ENCODE results near the gene SIAH3.

The SIAH3 gene

DNA sequence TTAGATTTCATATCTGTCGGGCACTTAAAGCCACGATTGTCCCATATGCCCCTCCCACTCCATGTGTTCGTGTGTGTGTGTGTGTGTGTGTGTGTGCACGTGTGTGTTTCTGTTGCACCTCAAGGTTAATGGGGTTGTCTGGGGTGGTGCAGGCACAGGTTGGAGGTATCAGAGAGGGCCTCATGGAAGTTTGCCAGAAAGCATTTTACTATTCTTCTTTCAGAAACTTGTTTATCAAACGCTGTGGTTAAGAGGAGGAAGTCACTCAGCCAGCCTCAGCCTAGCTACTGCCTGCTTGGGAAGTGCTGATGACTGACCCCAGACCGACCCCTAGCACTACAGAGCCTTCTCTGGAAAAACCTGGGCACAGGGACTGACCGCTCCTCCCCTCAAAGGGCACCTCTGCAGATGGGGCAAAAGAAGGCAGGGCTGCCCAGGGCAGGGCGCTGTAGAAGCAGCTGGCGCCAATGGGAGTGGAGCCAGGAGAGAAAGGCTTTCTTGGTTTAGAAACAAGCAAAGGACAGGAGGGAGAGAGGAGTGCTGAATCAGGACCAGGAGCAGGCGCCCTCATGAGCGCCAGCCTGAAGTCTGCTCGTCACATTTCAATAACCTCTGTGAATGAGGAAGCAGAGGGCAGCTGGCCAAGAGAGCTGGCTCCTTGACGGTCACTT, 3.9 kb downstream of the SIAH3 start (continued):
- TF ChIP-seq, protein P1, sequence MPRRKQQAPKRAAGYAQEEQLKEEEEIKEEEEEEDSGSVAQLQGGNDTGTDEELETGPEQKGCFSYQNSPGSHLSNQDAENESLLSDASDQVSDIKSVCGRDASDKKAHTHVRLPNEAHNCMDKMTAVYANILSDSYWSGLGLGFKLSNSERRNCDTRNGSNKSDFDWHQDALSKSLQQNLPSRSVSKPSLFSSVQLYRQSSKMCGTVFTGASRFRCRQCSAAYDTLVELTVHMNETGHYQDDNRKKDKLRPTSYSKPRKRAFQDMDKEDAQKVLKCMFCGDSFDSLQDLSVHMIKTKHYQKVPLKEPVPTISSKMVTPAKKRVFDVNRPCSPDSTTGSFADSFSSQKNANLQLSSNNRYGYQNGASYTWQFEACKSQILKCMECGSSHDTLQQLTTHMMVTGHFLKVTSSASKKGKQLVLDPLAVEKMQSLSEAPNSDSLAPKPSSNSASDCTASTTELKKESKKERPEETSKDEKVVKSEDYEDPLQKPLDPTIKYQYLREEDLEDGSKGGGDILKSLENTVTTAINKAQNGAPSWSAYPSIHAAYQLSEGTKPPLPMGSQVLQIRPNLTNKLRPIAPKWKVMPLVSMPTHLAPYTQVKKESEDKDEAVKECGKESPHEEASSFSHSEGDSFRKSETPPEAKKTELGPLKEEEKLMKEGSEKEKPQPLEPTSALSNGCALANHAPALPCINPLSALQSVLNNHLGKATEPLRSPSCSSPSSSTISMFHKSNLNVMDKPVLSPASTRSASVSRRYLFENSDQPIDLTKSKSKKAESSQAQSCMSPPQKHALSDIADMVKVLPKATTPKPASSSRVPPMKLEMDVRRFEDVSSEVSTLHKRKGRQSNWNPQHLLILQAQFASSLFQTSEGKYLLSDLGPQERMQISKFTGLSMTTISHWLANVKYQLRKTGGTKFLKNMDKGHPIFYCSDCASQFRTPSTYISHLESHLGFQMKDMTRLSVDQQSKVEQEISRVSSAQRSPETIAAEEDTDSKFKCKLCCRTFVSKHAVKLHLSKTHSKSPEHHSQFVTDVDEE (CRISPR knock-in tag; IDR thresholded peaks at IDR 0.05): no peak
- TF ChIP-seq ISL1 (CRISPR knock-in tag; IDR thresholded peaks at IDR 0.05) (no peak), CSDC2 (CRISPR knock-in tag; IDR thresholded peaks at IDR 0.05) (no peak), ZC3H10 (CRISPR knock-in tag; IDR thresholded peaks at IDR 0.05) (no peak)

DNA sequence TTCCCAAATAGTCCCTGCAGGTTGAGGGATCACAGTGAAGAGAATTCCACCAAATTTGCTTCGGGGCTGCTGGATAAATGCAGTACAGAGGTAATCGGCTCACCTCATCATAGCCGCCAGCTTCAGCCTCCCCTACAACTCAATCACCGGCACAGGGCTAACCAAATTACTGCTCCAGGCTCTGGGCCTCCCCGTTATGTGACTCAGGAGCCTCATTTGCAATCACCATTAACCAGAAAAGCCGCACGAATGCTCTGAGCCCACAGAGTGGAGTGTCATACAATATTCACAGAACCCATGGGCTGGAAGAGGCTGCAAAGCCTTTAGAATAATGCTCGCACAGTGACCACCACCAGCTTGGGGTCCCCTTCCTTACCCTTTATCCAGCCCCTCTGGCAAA, 4.9 kb downstream of the SIAH3 start:
- TF ChIP-seq BACH2 (CRISPR knock-in tag; IDR thresholded peaks at IDR 0.05; ENCODE audit: borderline replicate concordance): no peak
- TF ChIP-seq, protein P2, sequence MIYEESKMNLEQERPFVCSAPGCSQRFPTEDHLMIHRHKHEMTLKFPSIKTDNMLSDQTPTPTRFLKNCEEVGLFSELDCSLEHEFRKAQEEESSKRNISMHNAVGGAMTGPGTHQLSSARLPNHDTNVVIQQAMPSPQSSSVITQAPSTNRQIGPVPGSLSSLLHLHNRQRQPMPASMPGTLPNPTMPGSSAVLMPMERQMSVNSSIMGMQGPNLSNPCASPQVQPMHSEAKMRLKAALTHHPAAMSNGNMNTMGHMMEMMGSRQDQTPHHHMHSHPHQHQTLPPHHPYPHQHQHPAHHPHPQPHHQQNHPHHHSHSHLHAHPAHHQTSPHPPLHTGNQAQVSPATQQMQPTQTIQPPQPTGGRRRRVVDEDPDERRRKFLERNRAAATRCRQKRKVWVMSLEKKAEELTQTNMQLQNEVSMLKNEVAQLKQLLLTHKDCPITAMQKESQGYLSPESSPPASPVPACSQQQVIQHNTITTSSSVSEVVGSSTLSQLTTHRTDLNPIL (CRISPR knock-in tag; IDR thresholded peaks at IDR 0.05; ENCODE audit: low read depth): no peak
- no peak for ATAC-seq

DNA sequence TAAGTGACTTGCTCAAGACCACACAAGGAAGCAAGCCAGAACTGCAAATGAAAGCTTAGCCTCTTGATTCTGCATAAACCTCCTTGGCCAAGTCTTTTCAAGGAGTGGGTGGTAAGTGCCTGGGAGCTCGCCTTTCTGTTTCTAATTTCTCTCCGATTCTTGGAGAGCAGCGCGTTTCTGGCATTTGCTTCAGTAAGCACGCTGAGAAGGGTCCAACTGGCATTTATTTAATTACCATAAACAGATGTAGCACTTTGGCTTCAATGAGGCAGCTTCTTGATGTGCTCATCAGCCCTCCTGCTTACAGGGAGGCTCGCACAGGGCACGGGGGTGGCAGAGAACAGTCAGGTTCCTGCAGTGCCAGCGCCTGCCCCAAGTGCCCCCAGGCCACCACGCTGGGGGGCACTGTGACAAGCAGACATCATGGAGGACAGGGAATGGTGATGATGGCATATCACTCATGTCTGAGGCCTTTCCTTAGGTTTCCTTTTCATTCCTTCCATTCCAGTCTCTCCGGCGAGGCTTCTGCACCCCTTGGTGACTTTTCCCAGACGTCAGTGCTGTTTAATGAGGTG, 13.3 kb downstream of the SIAH3 start:
- ATAC-seq: peak; percentile 43
- TF ChIP-seq ZNF70 (CRISPR knock-in tag; IDR thresholded peaks at IDR 0.05) (no peak), OSR1 (CRISPR knock-in tag; IDR thresholded peaks at IDR 0.05) (no peak), ESRRG (CRISPR knock-in tag; IDR thresholded peaks at IDR 0.05) (no peak), ARNTL (CRISPR knock-in tag; IDR thresholded peaks at IDR 0.05; ENCODE audit: borderline replicate concordance, low read depth) (no peak), ISL1 (CRISPR knock-in tag; IDR thresholded peaks at IDR 0.05) (no peak), TCF4 (CRISPR knock-in tag; IDR thresholded peaks at IDR 0.05; ENCODE audit: borderline replicate concordance) (no peak), ZFP3 (CRISPR knock-in tag; IDR thresholded peaks at IDR 0.05) (no peak), GLIS3 (CRISPR knock-in tag; IDR thresholded peaks at IDR 0.05) (no peak), CSDC2 (CRISPR knock-in tag; IDR thresholded peaks at IDR 0.05) (no peak), ZC3H10 (CRISPR knock-in tag; IDR thresholded peaks at IDR 0.05) (no peak)
- TF ChIP-seq, protein P1 (CRISPR knock-in tag; IDR thresholded peaks at IDR 0.05): no peak
- TF ChIP-seq, protein P3, sequence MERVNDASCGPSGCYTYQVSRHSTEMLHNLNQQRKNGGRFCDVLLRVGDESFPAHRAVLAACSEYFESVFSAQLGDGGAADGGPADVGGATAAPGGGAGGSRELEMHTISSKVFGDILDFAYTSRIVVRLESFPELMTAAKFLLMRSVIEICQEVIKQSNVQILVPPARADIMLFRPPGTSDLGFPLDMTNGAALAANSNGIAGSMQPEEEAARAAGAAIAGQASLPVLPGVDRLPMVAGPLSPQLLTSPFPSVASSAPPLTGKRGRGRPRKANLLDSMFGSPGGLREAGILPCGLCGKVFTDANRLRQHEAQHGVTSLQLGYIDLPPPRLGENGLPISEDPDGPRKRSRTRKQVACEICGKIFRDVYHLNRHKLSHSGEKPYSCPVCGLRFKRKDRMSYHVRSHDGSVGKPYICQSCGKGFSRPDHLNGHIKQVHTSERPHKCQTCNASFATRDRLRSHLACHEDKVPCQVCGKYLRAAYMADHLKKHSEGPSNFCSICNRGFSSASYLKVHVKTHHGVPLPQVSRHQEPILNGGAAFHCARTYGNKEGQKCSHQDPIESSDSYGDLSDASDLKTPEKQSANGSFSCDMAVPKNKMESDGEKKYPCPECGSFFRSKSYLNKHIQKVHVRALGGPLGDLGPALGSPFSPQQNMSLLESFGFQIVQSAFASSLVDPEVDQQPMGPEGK (CRISPR knock-in tag; IDR thresholded peaks at IDR 0.05; ENCODE audit: borderline replicate concordance): no peak
- TF ChIP-seq, protein P2 (CRISPR knock-in tag; IDR thresholded peaks at IDR 0.05; ENCODE audit: low read depth): no peak

DNA sequence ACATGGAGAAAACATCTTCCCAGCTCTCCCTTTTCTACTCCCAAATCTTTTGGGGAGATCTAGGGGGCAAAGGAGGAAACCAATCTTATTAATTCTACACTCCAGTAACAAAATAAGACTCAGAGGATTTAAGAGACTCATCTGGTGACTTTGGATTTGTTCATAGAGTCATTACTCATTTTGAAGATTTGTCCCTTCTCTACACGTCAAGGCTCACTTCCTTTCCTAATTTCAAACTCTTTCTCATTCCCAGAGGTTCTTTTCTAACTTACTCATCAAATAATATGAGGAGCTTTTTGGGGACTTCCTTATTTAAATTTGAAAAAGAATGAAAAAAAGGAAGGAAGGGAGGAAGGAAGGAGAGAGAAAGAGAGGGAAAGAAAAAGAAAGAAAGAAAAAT, 14.4 kb downstream of the SIAH3 start:
- TF ChIP-seq, protein P3 (CRISPR knock-in tag; IDR thresholded peaks at IDR 0.05; ENCODE audit: borderline replicate concordance): no peak
- TF ChIP-seq ZNF8 (CRISPR knock-in tag; IDR thresholded peaks at IDR 0.05): no peak
- no peak for TF ChIP-seq OSR1 (CRISPR knock-in tag; IDR thresholded peaks at IDR 0.05)
- TF ChIP-seq SNAI2 (CRISPR knock-in tag; IDR thresholded peaks at IDR 0.05): no peak
- no peak for TF ChIP-seq ARNTL (CRISPR knock-in tag; IDR thresholded peaks at IDR 0.05; ENCODE audit: borderline replicate concordance, low read depth)
- no peak for TF ChIP-seq PPARA (CRISPR knock-in tag; IDR thresholded peaks at IDR 0.05; ENCODE audit: borderline replicate concordance)
- TF ChIP-seq CSDC2 (CRISPR knock-in tag; IDR thresholded peaks at IDR 0.05): no peak
- no peak for TF ChIP-seq BACH2 (CRISPR knock-in tag; IDR thresholded peaks at IDR 0.05; ENCODE audit: borderline replicate concordance)
- TF ChIP-seq ZFP30 (CRISPR knock-in tag; IDR thresholded peaks at IDR 0.05): no peak
- no peak for TF ChIP-seq TCF4 (CRISPR knock-in tag; IDR thresholded peaks at IDR 0.05; ENCODE audit: borderline replicate concordance)
- no peak for TF ChIP-seq TOX (CRISPR knock-in tag; IDR thresholded peaks at IDR 0.05; ENCODE audit: borderline replicate concordance)
- no peak for TF ChIP-seq ZNF70 (CRISPR knock-in tag; IDR thresholded peaks at IDR 0.05)
- no peak for TF ChIP-seq ZC3H10 (CRISPR knock-in tag; IDR thresholded peaks at IDR 0.05)
- TF ChIP-seq ESRRG (CRISPR knock-in tag; IDR thresholded peaks at IDR 0.05): no peak
- TF ChIP-seq, protein P2 (CRISPR knock-in tag; IDR thresholded peaks at IDR 0.05; ENCODE audit: low read depth): no peak
- no peak for TF ChIP-seq ZNF565 (CRISPR knock-in tag; conservative IDR thresholded peaks at IDR 0.05; ENCODE audit: low read depth)
- ATAC-seq: no peak
